Endothelial cell of umbilical vein (primary cell): ENCODE data around the gene ELOVL2.

ENCODE experiments used
- CTCF ChIP-seq, 2 donors: IDR thresholded peaks; 1 replicate in 1 of 2; 2 replicates in 1 of 2; pipeline ENCODE4 v1.5.1; 2011; ENCODE audit warnings: low read length in 2 of 2, mild to moderate bottlenecking in 2 of 2, moderate library complexity in 2 of 2, control low read depth in 1 of 2, inconsistent platforms in 1 of 2, low read depth in 1 of 2; ENCODE audit not compliant: insufficient read depth in 1 of 2; ENCODE audit errors: extremely low read depth in 1 of 2
- POLR2A ChIP-seq: IDR thresholded peaks from 2 replicates; pipeline ENCODE4 v1.6.1; 2012; ENCODE audit warnings: low read depth, mild to moderate bottlenecking, control low read depth, low read length

- TF ChIP-seq CTCF (IDR thresholded peaks at IDR 0.05; ENCODE audit: extremely low read depth in 1 of 2, insufficient read depth in 1 of 2, low read depth in 1 of 2, low read length in 2 of 2): no peak
- TF ChIP-seq POLR2A: no peak
Observed at GRCh38 chr6:11007715-11008608, 36.1 kb downstream of the ELOVL2 start.
